ENCODE data around the gene CUZD1.

DNA sequence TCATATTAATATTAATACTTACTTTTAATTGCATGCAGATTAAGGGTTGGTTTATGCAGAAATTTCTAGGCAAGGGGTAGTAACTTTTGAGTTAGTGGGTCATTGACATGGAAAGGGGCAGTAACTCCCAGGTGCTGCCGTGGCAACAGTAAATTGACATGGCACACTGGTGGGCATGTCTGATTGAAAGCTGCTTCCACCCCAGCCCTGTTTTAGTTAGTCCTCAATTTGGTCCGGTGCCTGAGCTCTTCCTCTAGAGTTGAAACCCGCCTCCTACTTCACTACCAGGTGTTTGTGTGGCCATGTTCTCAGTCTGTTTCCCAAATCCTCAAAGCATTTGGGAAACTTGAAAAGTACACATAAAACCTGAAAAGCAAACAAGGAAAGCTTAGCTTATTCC is 18.4 kb downstream of the CUZD1 start:
- TF ChIP-seq POLR2A (IDR thresholded peaks at IDR 0.05) = no peak
- TF ChIP-seq, protein P1, sequence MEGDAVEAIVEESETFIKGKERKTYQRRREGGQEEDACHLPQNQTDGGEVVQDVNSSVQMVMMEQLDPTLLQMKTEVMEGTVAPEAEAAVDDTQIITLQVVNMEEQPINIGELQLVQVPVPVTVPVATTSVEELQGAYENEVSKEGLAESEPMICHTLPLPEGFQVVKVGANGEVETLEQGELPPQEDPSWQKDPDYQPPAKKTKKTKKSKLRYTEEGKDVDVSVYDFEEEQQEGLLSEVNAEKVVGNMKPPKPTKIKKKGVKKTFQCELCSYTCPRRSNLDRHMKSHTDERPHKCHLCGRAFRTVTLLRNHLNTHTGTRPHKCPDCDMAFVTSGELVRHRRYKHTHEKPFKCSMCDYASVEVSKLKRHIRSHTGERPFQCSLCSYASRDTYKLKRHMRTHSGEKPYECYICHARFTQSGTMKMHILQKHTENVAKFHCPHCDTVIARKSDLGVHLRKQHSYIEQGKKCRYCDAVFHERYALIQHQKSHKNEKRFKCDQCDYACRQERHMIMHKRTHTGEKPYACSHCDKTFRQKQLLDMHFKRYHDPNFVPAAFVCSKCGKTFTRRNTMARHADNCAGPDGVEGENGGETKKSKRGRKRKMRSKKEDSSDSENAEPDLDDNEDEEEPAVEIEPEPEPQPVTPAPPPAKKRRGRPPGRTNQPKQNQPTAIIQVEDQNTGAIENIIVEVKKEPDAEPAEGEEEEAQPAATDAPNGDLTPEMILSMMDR (IDR thresholded peaks at IDR 0.05) = no peak
